NCI-H1092 (cell line): Measurements from ENCODE around the gene ABCC4.

ENCODE experiments used
- DNase-seq: peaks from one replicate; lab custom pipeline; 2025; lab: John Stamatoyannopoulos, UW

Gene ABCC4, protein sequence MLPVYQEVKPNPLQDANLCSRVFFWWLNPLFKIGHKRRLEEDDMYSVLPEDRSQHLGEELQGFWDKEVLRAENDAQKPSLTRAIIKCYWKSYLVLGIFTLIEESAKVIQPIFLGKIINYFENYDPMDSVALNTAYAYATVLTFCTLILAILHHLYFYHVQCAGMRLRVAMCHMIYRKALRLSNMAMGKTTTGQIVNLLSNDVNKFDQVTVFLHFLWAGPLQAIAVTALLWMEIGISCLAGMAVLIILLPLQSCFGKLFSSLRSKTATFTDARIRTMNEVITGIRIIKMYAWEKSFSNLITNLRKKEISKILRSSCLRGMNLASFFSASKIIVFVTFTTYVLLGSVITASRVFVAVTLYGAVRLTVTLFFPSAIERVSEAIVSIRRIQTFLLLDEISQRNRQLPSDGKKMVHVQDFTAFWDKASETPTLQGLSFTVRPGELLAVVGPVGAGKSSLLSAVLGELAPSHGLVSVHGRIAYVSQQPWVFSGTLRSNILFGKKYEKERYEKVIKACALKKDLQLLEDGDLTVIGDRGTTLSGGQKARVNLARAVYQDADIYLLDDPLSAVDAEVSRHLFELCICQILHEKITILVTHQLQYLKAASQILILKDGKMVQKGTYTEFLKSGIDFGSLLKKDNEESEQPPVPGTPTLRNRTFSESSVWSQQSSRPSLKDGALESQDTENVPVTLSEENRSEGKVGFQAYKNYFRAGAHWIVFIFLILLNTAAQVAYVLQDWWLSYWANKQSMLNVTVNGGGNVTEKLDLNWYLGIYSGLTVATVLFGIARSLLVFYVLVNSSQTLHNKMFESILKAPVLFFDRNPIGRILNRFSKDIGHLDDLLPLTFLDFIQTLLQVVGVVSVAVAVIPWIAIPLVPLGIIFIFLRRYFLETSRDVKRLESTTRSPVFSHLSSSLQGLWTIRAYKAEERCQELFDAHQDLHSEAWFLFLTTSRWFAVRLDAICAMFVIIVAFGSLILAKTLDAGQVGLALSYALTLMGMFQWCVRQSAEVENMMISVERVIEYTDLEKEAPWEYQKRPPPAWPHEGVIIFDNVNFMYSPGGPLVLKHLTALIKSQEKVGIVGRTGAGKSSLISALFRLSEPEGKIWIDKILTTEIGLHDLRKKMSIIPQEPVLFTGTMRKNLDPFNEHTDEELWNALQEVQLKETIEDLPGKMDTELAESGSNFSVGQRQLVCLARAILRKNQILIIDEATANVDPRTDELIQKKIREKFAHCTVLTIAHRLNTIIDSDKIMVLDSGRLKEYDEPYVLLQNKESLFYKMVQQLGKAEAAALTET (N-terminal part only)

DNA sequence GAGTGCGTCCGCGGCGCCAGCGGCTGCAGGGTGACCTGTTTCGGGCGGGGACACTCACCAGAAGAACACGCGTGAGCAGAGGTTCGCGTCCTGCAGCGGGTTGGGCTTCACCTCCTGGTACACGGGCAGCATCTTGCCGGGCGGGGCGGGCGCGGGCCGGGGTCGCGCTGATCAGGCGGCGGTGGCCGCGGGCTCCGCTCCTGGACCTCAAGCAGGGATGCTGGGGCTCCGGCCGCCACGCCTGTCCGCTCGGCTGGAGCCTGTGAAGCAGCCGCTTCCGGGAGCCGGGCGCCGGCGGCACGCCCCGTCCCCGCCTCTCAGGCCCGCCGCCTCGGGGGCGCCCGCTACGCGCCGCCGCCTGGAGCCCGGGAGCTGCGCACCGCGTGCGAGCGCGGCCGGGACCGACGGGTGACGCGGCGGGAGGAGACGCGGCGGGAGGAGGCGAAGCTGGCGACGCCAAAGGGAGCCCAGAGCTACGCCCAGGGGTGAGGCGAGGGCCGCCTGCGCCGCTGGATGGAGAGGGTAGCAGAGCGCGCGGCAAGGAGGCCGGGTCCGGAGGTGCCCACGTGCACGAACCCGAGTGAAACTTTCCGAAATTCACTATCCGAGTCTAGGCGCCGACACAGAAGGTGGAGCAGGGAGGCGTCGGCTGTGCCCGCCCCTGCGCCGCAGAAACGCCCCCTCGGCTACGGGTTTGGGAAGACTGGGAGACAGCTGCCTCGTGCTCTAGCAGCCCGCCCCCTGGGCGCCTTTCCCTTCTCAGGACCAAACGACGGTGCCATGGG lies at the start of gene ABCC4:
TSS of gene ABCC4 (minus strand) at position 269 of the 785 bp plus-strand sequence. CDS start at position 132, 137 bp downstream.
- peak; percentile 81 for DNase-seq

DNA sequence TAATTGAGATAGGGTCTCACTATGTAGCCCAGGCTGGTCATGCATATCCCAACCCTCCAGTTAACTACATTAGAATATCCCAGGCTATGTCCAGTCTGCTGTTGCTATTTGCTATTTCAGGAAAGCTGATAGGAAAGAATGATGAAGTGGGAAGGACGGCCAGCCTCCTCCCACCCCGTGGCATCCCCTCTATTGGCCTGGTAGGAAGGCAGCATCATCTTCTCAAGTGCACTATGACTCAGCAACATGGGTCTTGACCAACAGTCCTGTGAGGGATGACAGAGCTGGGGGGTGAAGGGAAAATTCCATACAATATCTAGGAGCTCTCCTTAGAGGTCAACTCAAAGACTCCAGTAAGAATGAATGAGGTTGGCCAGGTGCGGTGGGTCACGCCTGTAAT lies 48.0 kb upstream of the ABCC4 start:
- no peak for DNase-seq

DNA sequence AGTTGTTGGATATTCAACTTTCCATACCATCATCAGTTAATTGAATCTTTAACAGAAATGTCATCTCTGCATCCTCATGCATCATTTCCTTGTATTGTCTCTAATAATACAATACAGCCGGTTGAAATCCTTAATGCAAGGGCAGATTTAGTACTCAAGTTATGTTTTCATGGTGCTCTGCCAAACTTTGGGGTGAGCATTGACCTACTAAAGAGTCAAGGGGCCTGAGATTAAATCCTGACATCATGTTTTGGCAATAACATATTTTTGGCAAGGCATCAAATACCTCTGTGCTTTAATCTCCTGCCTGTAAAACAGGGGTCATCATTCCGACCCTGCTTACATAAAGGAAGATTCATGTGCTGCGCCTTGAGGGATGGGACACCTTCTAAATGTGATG lies 42.7 kb upstream of the ABCC4 start:
- no peak for DNase-seq

DNA sequence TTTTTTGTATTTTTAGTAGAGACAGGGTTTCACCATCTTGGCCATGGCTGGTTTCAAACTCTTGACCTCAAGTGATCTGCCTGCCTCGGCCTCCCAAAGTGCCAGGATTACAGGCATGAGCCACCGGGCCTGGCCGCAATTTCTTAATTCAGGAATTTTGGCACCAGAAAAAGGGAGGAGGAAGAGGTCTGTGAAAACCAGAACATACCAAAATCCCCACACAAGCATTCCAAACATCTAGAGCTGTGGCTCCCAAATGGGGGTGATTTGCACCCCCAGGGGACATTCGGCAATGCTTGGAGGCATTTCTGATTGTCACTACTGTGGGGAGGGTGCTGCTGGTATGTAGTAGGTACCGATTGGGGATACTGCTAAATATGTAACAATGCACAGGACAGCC lies 40.2 kb upstream of the ABCC4 start:
- no peak for DNase-seq

DNA sequence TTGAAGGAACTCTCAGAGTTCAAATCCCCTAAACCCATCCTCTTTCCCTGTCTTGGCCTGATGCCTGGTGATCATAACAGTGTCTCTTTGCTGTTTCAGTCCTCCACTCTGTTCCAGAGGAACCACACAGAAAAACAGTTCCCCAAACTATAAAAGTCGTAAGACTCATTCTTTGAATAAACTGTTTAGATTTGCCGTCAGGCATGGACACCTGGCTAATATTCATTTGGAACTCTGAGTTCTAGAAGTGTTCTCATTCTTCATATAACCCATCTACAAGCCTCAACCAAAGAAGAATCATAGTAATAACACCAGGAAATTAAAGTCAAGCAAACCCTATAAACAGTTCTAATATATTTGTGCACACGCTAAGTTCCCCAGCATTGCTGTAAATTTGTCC lies 37.7 kb upstream of the ABCC4 start:
- no peak for DNase-seq

DNA sequence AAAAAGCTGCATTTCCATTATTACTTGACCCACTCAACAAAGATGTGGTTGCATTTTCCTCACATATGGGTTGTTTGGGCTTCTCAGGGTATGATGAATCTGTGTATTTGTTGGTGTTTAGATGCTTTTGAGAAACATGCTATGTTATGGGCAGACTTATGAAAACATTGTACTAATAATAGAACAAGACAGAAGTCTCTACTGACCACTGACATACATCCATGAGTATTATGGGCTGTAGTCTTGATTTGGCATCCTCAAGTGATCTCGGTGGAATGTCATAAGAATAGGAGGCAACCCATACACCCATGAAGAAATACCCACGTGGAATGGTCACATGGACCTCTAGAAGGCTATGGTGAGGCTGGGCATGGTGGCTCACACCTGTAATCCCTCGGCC lies 36.3 kb upstream of the ABCC4 start:
- DNase-seq = no peak

DNA sequence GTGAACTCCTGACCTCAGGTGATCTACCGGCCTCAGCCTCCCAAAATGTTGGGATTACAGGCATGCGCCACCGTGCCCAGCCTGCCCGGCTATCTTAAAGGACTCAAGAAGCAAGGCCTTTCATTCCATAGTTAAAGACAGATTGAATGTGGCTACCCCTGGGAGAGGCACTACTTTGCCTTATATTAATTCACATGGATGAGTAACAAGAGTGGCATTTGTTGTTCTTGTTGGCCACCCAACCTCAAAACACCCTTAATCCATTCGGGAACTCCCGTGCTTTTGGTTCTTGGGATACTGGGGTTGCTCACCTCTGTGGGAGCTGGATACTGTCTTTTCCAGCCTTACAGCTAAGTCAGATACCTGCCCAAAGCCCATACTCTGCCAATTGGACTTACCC lies 34.4 kb upstream of the ABCC4 start:
- DNase-seq = no peak

DNA sequence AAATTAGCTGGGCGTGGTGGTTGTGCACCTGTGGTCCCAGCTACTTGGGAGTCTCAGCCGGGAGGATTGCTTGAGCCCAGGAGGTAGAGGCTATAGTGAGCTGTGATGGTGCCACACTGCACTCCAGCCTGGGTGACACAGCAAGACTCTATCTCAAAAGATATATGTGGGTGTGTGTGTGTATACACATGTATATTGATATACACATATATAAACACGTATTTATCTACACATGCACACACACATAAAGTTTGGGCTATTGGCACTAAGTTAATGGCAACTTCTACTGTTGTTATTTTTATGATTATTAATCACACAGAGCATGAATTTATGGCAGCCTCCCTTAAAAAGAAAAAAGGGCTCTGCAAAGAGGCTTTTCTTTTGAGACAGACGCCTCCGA lies 27.1 kb upstream of the ABCC4 start:
- no peak for DNase-seq

DNA sequence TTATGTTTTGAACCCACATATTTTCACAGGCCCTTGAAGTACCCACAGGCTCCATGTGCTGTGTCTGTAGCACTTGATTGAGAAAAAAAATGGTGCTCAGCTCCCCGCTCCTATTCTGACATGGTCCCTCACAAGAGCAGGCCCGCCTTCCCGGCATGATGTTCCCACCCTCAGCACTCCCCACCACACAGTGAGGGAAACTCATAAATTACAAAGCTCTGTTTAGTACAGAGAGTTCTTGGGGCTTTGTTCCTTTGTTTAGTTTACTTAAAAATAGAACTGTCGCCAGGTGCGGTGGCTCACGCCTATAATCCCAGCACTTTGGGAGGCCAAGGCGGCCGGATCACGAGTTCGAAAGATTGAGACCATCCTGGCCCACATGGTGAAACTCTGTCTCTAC lies 25.9 kb upstream of the ABCC4 start:
- DNase-seq = no peak

DNA sequence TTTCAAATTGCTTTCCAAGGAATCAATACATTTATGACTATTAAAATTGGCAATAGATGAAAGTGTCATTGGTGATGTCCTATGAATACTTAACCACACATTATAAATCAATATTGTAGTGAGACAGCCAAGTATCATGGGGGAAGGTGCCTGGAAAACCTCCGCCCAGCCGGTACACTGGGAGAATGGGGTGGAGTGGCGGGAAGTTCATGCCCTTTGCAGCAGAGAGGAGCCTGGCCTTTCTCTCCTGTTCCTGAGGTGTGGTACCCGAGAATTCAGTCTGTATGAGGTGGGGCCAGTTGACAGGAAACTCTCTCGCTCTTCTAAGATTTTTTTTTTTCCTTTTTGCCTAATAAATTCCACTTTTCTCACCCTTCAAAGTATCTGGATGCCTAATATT lies 25.4 kb upstream of the ABCC4 start:
- DNase-seq = no peak

DNA sequence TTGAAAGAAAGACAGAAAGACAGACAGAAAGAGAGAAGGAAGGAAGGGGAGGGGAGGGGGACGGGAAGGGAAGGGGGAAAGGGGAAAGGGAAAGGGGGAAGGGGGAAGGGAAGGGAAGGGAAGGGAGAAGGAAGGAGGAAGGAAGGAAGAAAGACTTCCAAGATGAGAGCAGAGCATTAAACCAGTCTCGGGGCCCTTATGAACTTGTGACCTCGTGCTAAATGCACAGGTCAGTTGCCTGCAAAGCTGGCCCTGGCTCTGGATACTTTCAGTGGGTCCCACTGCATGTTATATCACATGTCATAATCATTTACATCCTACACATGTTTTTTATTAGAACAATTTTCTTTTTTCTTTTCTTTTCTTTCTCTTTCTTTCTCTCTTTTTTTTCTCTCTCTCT lies 24.2 kb upstream of the ABCC4 start:
- DNase-seq = no peak

DNA sequence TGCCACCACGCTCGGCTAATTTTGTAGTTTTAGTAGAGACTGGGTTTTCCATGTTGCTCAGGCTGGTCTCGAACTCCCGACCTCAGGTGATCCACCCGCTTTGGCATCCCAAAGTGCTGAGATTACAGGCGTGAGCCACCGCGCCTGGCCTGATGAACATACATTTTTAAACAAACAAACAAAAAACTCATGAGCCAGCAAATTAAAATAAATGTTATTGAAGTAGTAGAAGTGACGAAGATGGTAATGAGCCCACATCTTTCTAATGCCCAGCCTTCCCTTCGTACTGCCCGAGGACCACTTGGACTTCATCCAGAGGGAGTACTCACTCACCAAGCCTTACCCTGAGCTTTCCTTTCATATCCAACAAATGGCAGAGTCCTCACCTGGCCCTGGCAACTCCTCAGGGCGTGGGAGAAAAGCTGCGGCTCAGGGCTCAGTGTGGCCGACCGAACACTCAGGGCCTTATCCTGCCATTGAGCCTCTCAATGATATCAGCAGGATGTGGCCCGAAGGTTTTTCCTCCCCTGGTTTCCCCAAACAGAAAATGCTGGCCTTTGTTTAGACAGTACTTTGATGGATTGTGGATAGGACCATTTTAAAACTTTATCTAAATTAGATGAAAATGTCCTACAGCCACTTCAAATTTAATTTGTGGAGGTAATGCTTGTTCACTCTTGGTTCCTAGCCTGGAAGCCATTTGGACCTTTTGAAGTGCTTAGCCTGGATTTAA lies 22.8 kb upstream of the ABCC4 start:
- DNase-seq = no peak

DNA sequence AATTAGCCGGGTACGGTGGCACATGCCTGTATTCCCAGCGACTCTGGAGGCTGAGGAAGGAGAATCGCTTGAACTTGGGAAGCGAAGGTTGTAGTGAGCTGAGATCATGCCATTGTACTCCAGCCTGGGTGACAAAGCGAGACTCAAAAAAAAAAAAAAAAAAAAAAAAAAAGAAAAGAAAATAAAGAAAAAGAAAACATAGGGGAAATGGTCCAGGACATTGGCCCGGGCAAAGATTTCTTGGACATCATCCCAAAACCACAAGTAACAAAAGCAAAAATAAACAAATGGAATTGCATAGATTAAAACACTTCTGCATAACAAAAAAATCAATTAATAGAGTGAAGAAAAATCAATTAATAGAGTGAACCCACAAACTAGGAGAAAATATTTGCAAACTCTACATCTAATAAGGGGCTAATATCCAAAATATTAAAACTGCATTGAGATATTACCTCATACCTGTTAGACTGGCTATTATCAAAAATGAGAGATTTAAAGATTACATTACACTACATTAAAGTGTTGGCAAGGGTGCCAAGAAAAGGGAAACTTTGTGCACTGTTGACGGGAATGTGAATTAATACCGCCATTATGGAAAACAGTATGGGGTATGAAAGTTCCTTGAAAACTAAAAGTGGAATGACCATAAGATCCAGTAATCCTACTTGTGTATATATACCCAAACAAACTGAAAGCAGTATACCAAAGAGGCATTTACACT lies 18.5 kb upstream of the ABCC4 start:
- DNase-seq = no peak

DNA sequence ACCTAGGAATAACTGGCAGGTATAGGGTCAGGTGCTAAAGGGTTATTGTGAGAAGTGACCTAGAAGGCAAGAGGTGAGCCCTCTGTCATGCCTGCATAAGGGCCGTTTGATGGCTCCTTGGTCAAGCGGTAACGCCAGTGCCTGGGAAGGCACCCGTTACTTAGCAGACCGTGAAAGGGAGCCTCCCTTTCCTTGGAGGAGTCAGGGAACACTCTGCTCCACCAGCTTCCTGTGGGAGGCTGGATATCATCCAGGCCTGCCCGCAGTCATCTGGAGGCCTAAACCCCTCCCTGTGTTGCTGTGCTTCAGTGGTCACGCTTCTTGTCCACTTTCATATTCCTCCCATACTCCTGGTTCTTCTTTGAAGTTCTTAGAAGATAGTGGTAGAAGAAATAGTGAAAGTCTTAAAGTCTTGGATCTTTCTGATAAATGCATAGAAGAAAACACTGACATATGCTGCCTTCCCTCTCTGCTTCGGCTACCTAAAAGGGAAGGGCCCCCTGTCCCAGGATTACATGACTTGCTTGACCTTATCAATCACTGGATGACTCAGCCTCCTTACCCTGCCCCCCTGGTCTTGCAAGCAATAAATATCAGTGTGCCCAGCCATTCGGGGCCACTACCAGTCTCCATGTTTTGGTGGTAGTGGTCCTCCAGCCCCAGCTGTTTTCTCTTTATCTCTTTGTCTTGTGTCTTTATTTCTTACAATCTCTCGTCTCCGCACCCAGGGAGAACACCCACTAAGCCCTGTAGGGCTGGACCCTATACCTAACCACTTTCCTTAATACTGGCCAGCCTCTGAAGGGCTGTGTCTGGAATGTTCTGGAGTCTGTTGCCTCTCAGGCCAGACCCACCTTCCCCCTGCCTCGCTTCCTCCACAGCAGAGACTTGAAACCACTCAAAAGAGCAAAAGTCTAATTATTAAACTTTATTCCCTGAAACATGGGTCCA lies 16.1 kb upstream of the ABCC4 start:
- no peak for DNase-seq

DNA sequence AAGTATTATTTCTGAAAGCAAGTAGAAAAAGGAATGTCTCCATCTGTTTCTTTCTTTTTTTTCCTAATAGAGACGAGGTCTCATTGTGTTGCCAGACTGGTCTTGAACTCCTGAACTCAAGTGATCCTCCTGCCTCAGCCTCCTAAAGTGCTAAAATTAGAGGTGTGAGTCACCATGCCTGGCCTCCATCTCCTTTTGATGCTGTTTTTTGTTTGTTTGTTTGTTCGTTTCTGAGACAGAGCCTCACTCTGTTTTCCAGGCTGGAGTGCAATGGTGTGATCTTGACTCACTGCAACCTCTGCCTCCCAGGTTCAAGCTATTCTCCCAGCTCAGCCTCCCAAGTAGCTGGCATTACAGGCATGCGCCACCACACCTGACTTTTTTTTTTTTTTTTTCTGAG lies 14.5 kb upstream of the ABCC4 start:
- DNase-seq = no peak

DNA sequence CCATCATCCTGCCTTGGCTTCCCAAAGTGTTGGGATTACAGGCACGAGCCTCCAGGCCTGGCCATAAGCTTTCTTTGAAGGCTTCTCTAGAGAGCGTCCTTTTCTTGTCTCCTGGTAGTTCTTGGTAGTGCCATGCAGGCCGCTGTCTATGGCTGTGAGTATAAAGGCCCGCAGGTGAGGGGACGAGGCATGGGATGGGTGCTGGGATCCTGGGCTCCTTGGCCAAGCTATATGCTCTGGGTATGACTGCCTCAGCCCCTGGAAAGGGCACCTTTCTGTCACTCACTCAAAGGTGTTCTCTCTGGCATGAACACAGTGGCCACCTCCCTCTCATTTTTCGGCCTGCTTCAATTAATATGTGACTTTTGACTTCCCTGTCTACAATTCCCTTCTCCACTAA lies 6.3 kb upstream of the ABCC4 start:
- no peak for DNase-seq

DNA sequence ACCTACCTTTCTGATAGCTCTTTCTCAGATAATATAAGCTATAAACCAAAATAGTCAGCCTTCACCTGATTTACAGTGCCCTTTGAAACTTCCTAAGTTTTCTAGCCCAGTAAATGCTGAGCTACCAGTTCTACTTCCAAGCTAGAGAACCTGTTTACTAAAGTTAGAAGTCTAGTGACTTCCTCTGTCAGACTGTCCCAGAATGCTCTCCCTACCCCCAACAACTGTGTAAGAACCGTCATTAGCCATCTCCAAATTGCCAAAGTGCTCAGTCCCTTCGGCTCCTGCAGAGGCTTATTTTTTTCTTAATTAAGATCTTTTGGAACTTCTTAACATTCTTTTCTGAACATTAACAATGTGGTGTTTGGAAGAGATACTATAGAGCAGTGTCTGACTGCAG lies 3.2 kb upstream of the ABCC4 start:
- DNase-seq = no peak

DNA sequence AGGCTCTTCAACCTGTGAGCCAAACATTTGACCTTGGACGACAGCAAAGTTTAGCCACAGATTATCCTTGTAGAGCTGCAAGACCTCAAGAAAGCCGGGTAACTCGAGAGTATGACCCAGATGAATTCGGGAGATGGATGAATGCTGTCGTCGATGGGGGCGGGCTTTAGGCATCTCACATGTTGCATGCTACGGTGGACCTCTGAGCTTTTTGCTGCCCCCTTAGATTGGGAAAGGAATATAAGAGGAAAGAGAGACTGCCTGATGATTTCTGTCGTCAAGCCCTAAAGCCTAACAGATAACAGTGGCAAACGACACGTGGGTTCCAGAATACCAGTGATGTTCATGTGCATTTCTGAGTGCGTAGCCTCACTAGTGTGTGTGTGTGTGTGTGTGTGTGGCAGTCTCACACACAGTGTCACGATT lies 730 bp upstream of the ABCC4 start:
- peak; percentile 81 for DNase-seq

DNA sequence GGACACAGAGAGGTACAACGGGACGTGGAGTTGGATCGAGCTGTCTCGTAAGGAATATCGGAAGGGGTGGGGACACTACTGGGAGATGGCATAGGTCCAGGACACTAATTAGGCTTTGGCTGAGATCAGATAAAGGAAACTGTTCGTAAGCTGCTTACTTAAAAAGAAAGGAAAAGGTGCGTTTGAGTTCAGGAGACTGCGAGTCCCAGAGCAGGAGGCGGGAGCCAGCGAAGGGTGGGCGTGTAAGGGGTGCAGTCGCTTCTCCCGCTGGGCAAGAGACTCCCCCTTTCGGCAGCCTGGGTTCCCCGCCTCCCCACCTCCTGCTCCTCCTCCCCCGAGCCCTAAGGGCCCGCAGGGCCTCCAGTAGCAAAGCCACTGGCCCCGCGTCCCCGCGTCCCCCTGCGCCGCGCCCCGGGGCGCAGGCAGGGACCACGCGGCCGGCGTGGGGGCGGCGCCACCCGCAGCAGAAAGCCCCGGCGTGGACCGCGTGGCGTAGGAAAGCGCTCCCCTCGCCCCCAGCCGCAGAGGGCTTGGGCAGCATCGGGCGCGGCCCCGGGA lies 547 bp downstream of the ABCC4 start:
- DNase-seq = peak; percentile 76
